DMS 273 treated with DMSO at 0.1 percent for 48 hours (cell line): ENCODE measurements around the gene ATP13A5.

Experiments
- DNase-seq: peaks from one replicate; lab custom pipeline; 2025; lab: John Stamatoyannopoulos, UW

The ATP13A5 gene

DNA sequence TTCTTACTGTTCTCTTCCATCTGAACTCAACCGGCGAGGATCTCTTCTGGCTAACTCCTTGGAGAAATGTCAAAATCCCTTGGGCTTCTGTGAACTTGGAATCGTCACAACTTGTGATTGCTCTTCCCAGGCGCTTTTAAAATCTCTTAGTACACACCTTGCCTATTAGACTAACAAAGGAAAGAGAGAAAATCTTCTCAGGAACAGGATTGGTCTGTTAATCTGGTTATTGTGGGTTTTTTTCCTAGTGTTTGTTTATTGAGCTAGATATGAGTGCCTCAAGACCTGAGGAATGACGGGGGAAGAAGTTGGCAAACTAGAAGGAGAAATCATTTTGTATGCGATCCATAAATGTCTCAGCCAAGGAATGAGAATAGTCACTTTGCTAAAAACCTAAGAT is at the start of gene ATP13A5:
Gene ATP13A5 (minus strand): TSS at position 48 of the 400 bp plus-strand sequence. CDS start 28 bp downstream, at position 20.
- DNase-seq, result no peak

- no peak for DNase-seq
Measured at GRCh38 chr3:193418576-193419373, 40.2 kb upstream of the ATP13A5 start.

DNA sequence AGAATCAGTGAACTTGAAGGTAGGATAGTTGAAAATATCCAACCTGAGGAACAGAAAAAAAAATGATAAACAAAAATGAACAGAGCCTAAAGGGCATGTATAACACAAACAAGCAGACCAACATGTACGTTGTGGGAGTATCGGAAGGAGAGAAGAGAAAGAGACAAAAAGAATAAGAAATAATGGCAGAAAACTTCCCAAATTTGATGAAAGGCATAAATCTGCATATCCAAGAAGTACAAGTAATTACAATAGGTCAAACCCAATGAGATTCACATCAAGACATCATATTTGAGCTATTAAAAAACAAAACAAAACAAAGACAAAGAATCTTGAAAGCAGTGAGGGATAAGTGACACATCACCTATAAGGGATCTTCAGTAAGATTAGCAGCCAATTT is 38.1 kb upstream of the ATP13A5 start:
- DNase-seq, result no peak

GRCh38 chr3:193407688-193408087 is 29.1 kb upstream of the ATP13A5 start:
- no peak for DNase-seq

DNA sequence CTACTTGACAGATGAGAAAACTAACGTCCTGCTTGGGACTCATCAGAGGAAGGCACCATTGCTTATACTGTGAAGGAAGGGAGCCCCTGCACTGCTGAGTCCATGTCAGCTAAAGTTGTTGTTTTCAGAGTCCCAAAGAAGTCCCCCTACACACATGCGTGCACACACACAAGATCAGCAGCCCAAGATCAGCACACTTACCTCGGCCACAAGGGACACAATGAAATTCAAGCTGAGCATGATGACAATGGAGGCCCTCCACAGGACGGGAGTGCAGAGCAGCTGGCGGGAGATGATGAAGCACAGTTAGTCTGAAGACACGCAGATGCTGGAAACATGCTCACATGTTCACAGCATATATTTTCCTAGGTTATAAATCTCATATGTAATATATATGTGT is 28.6 kb upstream of the ATP13A5 start:
- no peak for DNase-seq

GRCh38 chr3:193403307-193403706 is 24.8 kb upstream of the ATP13A5 start:
- DNase-seq, result no peak

DNA sequence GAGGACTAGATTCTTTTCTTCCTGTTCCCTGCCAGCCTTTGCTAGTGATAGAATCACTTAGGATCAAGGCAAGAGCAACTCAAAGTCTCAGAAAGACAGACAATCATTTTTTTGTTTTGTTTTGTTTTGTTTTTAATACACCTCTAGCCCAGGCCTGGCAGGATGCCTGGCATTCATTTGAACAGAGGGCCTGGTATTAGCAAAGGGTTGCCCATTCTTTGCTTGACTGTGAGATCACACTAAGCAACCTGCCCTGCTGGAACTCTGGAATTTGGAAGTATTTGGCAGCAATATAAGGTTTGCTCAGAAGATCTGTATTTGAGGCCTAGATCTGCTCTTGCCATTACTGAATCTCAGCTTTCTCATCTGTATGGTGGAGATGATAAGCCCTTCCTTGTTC is 21.8 kb upstream of the ATP13A5 start:
- DNase-seq, result no peak

DNA sequence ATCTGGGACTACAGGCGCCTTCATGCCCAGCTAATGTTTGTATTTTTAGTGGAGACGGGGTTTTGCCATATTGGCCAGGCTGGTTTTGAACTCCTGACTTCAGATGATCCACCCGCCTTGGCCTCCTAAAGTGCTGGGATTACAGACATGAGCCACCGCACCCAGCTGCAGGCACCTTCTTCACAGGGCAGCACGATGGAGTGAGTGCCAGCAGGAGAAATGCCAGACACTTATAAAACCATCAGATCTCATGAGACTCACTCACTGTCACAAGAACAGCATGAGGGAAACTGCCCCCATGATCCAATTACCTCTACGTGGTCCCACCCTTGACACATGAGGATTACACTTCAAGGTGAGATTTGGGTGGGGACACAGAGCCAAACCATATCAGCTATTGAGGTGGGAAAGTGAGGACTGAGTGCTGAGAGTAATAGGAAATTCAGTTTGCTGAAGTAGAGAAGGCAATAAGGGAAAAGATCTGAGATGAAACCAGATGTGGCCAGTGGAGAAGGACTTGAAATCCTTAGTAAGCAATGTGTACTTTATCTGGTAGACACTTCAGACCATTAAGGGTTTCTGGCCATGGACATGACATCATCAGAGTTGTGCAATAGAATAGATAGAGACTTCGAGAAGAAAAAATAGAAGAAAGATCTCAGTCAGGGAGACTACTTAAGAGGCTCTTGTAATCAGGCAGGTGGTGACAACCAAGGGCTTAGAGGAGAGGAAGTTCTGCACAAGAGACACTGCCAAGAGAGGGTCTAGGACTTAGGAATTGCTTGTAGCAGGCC is 18.1 kb upstream of the ATP13A5 start:
- no peak for DNase-seq

- peak; percentile 30 for DNase-seq
Measured at GRCh38 chr3:193391902-193392301, 13.3 kb upstream of the ATP13A5 start.

DNA sequence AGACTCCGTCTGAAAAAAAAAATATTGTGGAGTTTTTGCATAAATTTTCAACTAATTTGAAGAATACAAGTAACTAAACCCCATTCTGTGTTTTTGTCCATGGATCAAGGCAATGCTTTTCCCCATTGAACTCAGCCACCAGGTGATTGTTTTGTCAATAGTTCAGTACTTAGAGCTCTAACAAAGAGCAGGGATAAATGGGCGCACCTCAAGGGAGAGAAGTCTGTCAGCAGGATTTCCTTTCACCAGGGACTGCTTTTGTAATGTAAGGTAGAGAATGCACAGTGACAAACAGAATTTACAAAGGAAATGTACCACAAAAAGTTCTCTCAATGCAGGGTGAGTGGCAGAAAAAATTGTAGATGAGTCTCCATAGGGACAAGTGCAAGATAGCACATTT is 10.8 kb upstream of the ATP13A5 start:
- no peak for DNase-seq

DNA sequence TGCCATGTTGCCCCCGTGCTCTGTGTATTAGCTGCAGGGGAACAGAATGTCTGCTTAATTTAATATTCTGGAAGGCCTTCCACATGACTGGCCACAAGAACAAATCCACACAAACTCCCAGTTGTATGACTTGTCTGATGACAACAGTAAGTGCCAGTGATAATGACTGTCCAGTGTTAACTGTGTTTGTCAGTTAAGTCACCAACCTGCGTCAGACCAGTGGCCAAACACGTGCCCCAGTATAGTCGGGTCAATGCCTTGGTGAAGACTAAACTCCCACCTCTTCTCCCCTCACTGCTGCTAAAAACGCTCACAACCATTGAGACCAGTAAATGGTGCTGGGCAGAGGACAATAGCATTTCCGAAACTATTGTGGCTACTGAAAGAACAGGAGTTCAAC is 9.8 kb upstream of the ATP13A5 start:
- no peak for DNase-seq

DNA sequence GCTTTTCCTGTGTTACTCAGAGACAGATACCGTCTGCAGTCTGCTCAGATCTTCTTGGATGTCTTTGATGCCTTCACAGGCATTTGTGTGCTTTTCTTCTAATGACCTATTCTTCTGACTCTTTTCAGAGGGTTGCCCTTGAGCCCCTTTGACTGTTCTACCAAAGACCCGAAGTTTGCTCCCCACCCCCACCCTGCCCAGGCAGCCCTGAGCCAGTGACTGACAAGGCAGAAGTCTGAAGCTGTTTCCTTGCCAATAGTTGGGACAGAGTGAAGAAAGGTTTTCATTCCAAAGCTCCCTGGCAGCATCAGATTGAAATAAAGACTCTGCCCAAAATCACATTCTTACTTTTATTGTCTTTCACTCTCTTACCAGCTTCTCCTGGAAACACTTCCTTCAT is 9.0 kb upstream of the ATP13A5 start:
- DNase-seq, result no peak

DNA sequence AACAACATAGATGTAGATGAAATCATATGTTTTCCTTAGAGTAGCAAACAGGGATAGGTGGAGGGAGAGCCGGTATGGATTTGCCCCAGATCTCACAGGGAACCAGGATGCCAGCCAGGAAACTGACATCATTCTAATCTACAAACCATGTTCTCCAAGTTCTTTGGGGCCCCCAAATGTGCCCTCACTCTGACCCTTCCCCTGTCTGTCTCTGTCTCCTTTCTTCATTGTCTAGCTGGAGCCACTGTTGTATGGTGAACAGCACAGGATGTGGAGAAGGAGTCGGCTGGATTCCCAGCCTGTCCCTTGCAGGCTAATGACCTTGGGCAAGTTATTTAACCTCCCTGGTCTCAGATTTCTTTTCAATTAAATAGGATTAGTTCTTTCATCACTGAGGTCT is 962 bp downstream of the ATP13A5 start:
- no peak for DNase-seq

- no peak for DNase-seq
Measured at GRCh38 chr3:193375614-193376013, 2.9 kb downstream of the ATP13A5 start.

GRCh38 chr3:193372783-193373182 is 5.8 kb downstream of the ATP13A5 start:
- DNase-seq, result no peak

DNA sequence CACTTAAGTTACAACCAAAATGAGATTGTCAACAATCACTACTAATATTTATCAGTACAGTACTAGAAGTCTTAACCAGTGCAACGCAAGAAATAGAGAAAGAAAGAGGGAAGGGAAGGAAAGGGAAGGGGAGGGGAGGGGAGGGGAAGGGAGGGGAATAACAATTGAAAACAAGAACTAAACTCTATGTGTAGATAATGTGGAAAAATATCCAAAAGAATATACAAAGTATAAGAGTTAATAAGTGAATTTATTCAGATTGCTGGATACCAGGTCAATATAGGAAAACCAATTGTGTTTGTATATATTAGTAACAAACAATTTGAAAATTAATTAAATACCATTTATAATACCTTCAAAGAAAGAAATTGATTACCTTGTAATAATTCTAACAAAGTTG is 10.7 kb downstream of the ATP13A5 start:
- DNase-seq, result no peak

- no peak for DNase-seq
Measured at GRCh38 chr3:193357291-193357690, 21.3 kb downstream of the ATP13A5 start.

DNA sequence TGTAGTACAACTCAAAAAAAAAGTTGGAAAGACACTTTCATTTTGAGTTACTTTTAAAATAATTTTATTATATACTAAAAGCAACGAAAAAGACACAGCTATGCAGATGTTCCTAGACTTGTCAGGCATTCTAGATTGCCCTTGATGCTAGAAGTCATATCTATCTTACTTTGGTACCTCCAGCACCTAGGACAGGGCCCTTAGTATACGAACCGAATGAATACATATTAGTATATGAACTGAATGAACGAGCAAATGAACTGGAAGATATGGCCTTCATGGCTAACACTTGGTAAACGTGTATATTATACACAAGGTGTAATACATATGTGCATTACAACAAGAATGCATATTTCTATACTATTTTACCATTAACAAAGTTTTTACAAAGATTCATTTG is 24.1 kb downstream of the ATP13A5 start:
- DNase-seq, result no peak

- DNase-seq, result no peak
Measured at GRCh38 chr3:193350744-193351143, 27.8 kb downstream of the ATP13A5 start.

GRCh38 chr3:193348686-193349085 is 29.9 kb downstream of the ATP13A5 start:
- DNase-seq, result no peak

DNA sequence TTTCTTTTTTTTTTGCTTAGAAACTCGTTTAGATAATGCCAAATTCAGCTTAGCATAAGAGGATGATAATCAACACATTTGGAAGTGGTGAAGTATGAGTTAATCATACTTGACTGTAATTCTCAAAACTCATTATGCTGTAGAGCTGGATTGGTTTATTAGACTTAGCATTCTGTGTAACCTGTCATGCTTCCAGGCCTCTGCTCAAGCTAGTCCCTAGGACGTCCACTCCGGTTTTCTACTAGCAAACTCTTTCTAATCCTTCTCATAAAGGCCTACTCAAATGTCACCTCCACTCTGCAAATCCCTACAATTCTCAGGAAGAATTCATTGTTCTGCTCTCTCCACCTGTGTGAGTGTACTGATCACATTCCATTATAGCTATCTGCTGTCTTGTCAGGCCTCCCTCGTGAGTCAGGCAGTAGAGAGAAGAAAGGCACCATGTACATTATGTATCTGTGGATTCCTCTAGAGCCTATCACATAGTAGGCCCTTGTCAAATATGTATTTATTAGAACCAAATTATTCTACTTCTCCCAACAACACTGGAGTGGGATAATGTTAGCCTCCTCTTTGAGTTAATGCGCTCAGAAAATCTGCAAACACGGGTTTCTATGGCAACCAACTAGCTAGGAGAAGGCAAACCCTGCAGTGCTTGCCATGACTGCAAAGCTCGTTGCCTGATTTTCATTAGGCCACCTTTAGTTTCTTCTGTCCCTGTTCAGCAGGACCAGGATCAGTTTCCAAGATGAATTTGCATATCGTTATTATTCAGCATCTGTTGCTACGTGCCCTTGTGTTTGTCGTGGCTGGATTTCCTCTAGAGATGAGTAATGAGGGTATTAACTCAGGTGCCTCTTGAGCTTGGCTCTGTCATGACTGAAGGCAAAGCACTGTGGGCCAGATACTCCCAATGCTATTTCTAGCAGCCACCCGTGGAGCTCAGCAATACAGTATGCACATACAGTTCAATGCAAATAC is 30.7 kb downstream of the ATP13A5 start:
- DNase-seq, result no peak

GRCh38 chr3:193346259-193346658 is 32.3 kb downstream of the ATP13A5 start:
- DNase-seq, result no peak
